GM04503 (cell line): Measurements from ENCODE around the gene RPIA.
"Not testable (repeated sequence)": the region's sequence is repeated elsewhere in the genome, so short reads cannot be mapped to it uniquely, and the experiment has no call there.

Source experiments
- DNase-seq: peaks from one replicate; pipeline ENCODE4 v3.0.0-alpha.2; 2012; ENCODE audit warnings: low read depth

RPIA gene

GRCh38 chr2:88773233-88774028, 82.0 kb downstream of the RPIA start:
- not testable (repeated sequence) for DNase-seq

GRCh38 chr2:88789213-88789612, 97.7 kb downstream of the RPIA start:
- not testable (repeated sequence) for DNase-seq

- DNase-seq: not testable (repeated sequence)
These were observed 104.5 kb downstream of the RPIA start for GRCh38 chr2:88795932-88796331.

- DNase-seq: not testable (repeated sequence)
These were observed 105.0 kb downstream of the RPIA start for GRCh38 chr2:88796523-88796922.

GRCh38 chr2:88797164-88797563, 105.7 kb downstream of the RPIA start:
- DNase-seq: not testable (repeated sequence)
